Measurements from ENCODE around the gene FOXF1. TPM values are rescaled to one million over a fixed set of nuclear protein-coding genes. Genes with fewer than 3 reads are reported as not detected.
A peak's percentile ranks its signal among the peaks of the same experiment; 100 is the strongest.

The FOXF1 gene
- total and polyA plus RNA-seq, 4 donors = 12.2 to 34.4 (median 19.1) TPM

DNA sequence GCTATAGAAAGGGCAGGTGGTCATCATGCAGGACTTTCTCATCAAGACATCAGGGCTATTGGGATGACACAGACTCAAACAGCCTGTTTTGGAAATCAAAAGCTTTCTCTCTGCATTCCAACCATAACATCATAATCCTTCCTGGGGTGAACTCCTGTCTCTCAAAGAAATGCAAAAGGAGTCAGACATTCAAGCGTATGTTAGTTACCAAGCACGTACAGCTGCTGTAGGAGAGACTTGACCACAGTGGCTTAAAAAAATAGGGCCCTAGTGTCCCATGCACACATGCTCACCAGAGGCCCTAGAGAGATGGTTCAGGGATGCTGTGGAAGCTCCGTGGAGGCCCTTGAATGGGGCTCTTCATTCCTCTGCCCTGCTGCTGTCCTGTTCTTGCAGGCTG lies 24.6 kb upstream of the FOXF1 start:
- Histone ChIP-seq H3K9ac (ENCODE audit: insufficient read depth in 1 of 2, low read length in 2 of 2) (no peak overlapping the region), H3K4me1 (ENCODE audit: control insufficient read depth in 5 of 5, insufficient read depth in 5 of 5, low read length in 5 of 5) (peaks cover 0 to 1% (median 0%) of the 10 kb centered on the region in 5 donors), H3K4me3 (no peak overlapping the region), H3K9me3 (ENCODE audit: control insufficient read depth in 4 of 4, insufficient read depth in 3 of 4, low read length in 3 of 4) (peaks cover 0 to 26% (median 7%) of the 10 kb centered on the region in 4 donors), H3K27ac (ENCODE audit: low read depth in 1 of 2, low read length in 1 of 2) (no peak overlapping the region), H3K27me3 (ENCODE audit: control insufficient read depth in 3 of 3, insufficient read depth in 3 of 3, low read length in 2 of 3) (peaks cover 0 to 47% (median 4%) of the 10 kb centered on the region in 3 donors), H3K36me3 (ENCODE audit: control insufficient read depth in 4 of 4, insufficient read depth in 4 of 4, low read length in 4 of 4) (peaks cover 0 to 32% (median 8%) of the 10 kb centered on the region in 4 donors)
- DNase-seq (no peak), ATAC-seq (ENCODE audit: insufficient read depth, low FRiP score) (no peak)
- TF ChIP-seq, protein P1, sequence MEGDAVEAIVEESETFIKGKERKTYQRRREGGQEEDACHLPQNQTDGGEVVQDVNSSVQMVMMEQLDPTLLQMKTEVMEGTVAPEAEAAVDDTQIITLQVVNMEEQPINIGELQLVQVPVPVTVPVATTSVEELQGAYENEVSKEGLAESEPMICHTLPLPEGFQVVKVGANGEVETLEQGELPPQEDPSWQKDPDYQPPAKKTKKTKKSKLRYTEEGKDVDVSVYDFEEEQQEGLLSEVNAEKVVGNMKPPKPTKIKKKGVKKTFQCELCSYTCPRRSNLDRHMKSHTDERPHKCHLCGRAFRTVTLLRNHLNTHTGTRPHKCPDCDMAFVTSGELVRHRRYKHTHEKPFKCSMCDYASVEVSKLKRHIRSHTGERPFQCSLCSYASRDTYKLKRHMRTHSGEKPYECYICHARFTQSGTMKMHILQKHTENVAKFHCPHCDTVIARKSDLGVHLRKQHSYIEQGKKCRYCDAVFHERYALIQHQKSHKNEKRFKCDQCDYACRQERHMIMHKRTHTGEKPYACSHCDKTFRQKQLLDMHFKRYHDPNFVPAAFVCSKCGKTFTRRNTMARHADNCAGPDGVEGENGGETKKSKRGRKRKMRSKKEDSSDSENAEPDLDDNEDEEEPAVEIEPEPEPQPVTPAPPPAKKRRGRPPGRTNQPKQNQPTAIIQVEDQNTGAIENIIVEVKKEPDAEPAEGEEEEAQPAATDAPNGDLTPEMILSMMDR (IDR thresholded peaks at IDR 0.05; ENCODE audit: control extremely low read depth, extremely low read depth) = no peak
- WGBS, 2 donors = 84 to 86% methylated on average over 3 of the region's 3 CpGs

DNA sequence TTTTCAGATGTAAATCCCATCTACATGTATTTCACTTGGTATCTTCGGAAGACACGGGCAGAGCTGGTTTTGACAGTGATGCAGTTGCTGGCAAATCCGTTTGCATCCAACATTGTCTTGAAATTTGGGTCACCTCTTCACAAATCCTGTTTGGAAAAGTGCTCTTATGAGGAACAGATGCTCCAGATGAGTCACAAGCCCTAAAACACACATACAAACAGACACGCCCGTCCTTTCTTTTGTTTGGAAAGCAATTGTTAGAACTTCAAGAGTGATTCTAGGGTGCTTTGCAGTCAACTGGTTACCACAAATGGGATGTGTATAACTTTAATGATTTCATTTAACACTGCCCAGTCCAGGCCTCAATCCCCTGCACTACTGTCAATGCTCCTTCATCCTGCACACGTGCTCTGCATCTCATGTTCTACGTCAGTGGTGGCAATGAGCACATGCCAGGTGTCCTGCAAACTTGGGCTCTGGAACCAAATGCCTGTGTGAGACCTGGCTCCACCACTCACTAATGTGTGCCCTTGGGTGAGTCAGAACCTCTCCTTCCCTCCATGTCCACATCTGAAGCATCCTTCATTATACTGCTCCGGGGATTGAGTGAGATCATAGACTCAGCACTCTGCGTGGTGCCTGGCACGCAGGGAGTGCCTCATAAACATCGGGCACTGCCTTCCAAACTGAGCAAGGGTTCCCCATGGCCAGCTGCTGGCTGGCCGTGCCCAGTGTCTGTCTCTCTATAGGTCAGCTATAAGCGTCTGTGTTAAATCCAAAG lies 19.3 kb upstream of the FOXF1 start:
- Histone ChIP-seq H3K27ac (ENCODE audit: low read depth in 1 of 2, low read length in 1 of 2) (peak overlapping the region in 1 of 2 donors; percentile 7), H3K36me3 (ENCODE audit: control insufficient read depth in 4 of 4, insufficient read depth in 4 of 4, low read length in 4 of 4) (peaks cover 0 to 21% (median 6%) of the 10 kb centered on the region in 4 donors), H3K4me1 (ENCODE audit: control insufficient read depth in 5 of 5, insufficient read depth in 5 of 5, low read length in 5 of 5) (peaks cover 0 to 7% (median 0%) of the 10 kb centered on the region in 5 donors), H3K9ac (ENCODE audit: insufficient read depth in 1 of 2, low read length in 2 of 2) (no peak overlapping the region), H3K27me3 (ENCODE audit: control insufficient read depth in 3 of 3, insufficient read depth in 3 of 3, low read length in 2 of 3) (peaks cover 4 to 81% (median 16%) of the 10 kb centered on the region in 3 donors), H3K9me3 (ENCODE audit: control insufficient read depth in 4 of 4, insufficient read depth in 3 of 4, low read length in 3 of 4) (peaks cover 0 to 10% (median 0%) of the 10 kb centered on the region in 4 donors), H3K4me3 (no peak overlapping the region)
- TF ChIP-seq, protein P1 (IDR thresholded peaks at IDR 0.05; ENCODE audit: control extremely low read depth, extremely low read depth) = no peak
- WGBS, 2 donors = 57 to 76% methylated on average over 13 of the region's 13 CpGs
- ATAC-seq (ENCODE audit: insufficient read depth, low FRiP score) (no peak), DNase-seq (no peak)

DNA sequence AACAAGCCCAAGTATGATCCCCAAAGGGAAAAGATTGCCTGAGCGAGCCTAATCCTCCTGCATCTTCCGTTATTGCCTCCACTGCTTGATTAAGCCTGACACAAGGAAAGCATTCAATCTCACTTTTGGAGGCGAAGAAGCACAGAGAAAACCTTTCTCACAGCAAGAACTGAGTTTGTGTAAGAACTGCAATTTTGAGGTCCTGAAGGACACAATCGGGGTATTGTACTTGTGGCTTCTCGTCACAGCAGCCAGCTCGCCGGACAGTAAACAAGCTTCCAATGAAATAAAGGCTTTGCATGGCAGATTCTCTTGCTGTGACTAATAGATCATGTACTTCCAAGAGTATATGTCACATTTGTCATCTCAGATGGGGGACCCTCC lies 18.7 kb upstream of the FOXF1 start:
- H3K4me3 ChIP-seq = no peak overlapping the region
- peak overlapping the region in 1 of 2 donors; percentile 7 for H3K27ac ChIP-seq (ENCODE audit: low read depth in 1 of 2, low read length in 1 of 2)
- TF ChIP-seq, protein P1 (IDR thresholded peaks at IDR 0.05; ENCODE audit: control extremely low read depth, extremely low read depth) = no peak
- ATAC-seq (ENCODE audit: insufficient read depth, low FRiP score) (no peak), DNase-seq (no peak)
- H3K9me3 ChIP-seq (ENCODE audit: control insufficient read depth in 4 of 4, insufficient read depth in 3 of 4, low read length in 3 of 4) = peaks cover 0 to 10% (median 0%) of the 10 kb centered on the region in 4 donors
- H3K27me3 ChIP-seq (ENCODE audit: control insufficient read depth in 3 of 3, insufficient read depth in 3 of 3, low read length in 2 of 3) = peaks cover 4 to 85% (median 18%) of the 10 kb centered on the region in 3 donors
- H3K4me1 ChIP-seq (ENCODE audit: control insufficient read depth in 5 of 5, insufficient read depth in 5 of 5, low read length in 5 of 5) = peaks cover 0 to 7% (median 0%) of the 10 kb centered on the region in 5 donors
- no peak overlapping the region for H3K9ac ChIP-seq (ENCODE audit: insufficient read depth in 1 of 2, low read length in 2 of 2)
- H3K36me3 ChIP-seq (ENCODE audit: control insufficient read depth in 4 of 4, insufficient read depth in 4 of 4, low read length in 4 of 4) = peaks cover 0 to 21% (median 6%) of the 10 kb centered on the region in 4 donors
- 66 to 78% methylated on average over 7 of the region's 7 CpGs for WGBS, 2 donors

Data from lung (tissue), 12 donors.